Adrenal gland (tissue), 12 donors: ENCODE results near the gene INSYN2A. TPM values are rescaled to one million over a fixed set of nuclear protein-coding genes. Genes with fewer than 3 reads are reported as not detected.

Experiments used
- DNase-seq, 7 donors: peaks; one replicate each; pipeline ENCODE4 v3.0.0-alpha.2; 2019 to 2020
- H3K27ac ChIP-seq, 5 donors: fragments of 200-600 bp; sonication (generic) in 4 of 5; 1 replicate in 3 of 5; 2 replicates in 2 of 5; pipeline versions ENCODE4 v1.5.1 to v1.8.0; 2016 to 2020; ENCODE audit warnings: mild to moderate bottlenecking in 1 of 5
- H3K27me3 ChIP-seq: fragments of 200-600 bp; 2 replicates; pipeline ENCODE4 v1.8.0; 2021
- H3K36me3 ChIP-seq, 2 donors: fragments of 200-600 bp; replicated peaks in 1 of 2; 1 replicate in 1 of 2; 2 replicates in 1 of 2; pipeline versions ENCODE4 v1.5.1 to v1.8.0; 2018 to 2022
- H3K4me1 ChIP-seq, 2 donors: fragments of 200-600 bp; replicated peaks in 1 of 2; 1 replicate in 1 of 2; 2 replicates in 1 of 2; pipeline versions ENCODE4 v1.5.1 to v1.8.0; 2018 to 2021
- H3K4me3 ChIP-seq, 4 donors: fragments of 200-600 bp; sonication (generic) in 3 of 4; one replicate each; pipeline ENCODE4 v1.5.1; 2016 to 2018
- H3K9me3 ChIP-seq, 3 donors: fragments of 200-600 bp; sonication (generic) in 1 of 3; replicated peaks in 1 of 3; 1 replicate in 2 of 3; 2 replicates in 1 of 3; pipeline versions ENCODE4 v1.5.1 to v1.8.0; 2016 to 2021
- CTCF ChIP-seq, 6 experiments: fragments of 450-650 bp in 4 of 6; fragments of 200-600 bp in 2 of 6; sonication (generic) in 1 of 6; IDR thresholded peaks; 1 replicate in 5 of 6; 2 replicates in 1 of 6; pipeline versions ENCODE4 v1.5.1 to v1.8.0; 2016 to 2021; ENCODE audit warnings: antibody characterized with exemption in 6 of 6, mild to moderate bottlenecking in 2 of 6, moderate library complexity in 1 of 6
- POLR2A ChIP-seq, 2 donors: fragments of 450-650 bp; IDR thresholded peaks; one replicate each; pipeline ENCODE4 v1.6.1; 2017; ENCODE audit warnings: antibody characterized with exemption in 2 of 2, mild to moderate bottlenecking in 2 of 2, moderate library complexity in 1 of 2
- WGBS, 4 donors: extraction: QIAGEN DNeasy Blood & Tissue Kit in 2 of 4; methylation state at CpG; one replicate each; pipeline versions ENCODE4 v1.1.5 to v1.1.7; 2013 to 2017; 5-methylcytosine and 5-hydroxymethylcytosine counted together
- intact Hi-C, 2 donors: fragments of 100-400 bp; cut with DNase I; formaldehyde crosslinking; loops; one replicate each; pipeline versions ENCODE4 v1.14.1 to v1.15.0; 2022 to 2023
- polyA plus RNA-seq, 3 donors: library from polyadenylated mRNA; stranded (reverse); fragments of 200-250 nt in 2 of 3; fragments of 350-450 nt in 1 of 3; fragmentation: Illumina TruSeq in 1 of 3; extraction: RNeasy Lipid Tissue Mini Kit (QIAGEN cat#74804) in 1 of 3; gene quantifications; one replicate each; pipeline ENCODE4 v1.2.3, GENCODE V29; 2013 to 2014
- total RNA-seq, 9 donors: library from RNA; depleted of rRNA in 4 of 9; stranded (reverse); fragments of >200 nt in 4 of 9; fragments of 120-200 nt in 1 of 9; fragmentation: NEBNext Ultra II Directional in 1 of 9; extraction: Animal tissue kit (Norgen Biotek cat#: 25700) in 1 of 9; gene quantifications; one replicate each; pipeline versions ENCODE4 v1.1.0 to v1.2.4, GENCODE V29; 2013 to 2023
- donor health status: healthy with polysubstance abuse.
- donor health status: Bipolar disorder and iron deficiency.
- donor health status: DM: yes; HTN: yes; CAD: no.
- donor health status: DM: no; HTN: no; CAD: no.
- donor health status: DM: no; HTN: no; CAD: no.
- donor health status: DM: yes; HTN: yes; CAD: no.

The INSYN2A gene
- total and polyA plus RNA-seq, 12 donors: 0.07 to 0.08 TPM; not detected in 10

DNA sequence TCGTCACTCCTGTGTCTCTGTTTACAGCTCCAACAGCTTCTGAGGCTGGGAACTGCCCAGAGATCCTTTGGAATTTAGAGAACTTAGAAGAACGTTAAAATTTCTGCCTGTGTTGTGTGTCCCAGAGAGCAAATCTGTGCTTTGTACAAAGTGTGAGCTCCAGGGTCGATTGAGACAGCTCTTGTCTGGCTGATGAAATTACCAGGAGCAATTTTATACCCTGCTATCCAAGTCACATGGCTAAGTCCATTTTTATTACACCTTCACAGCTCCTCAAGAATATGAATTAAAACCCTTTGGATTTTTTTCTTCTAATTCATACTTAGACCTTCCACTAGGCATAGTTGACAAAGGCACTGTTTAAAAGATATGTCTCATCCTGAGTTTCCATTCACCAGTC is 46.5 kb upstream of the INSYN2A start:
- Histone ChIP-seq H3K36me3 (no peaks in the 10 kb centered on the region), H3K4me3 (no peak overlapping the region), H3K27ac (no peak overlapping the region), H3K4me1 (no peaks in the 10 kb centered on the region), H3K9me3 (no peaks in the 10 kb centered on the region), H3K27me3 (no peaks in the 10 kb centered on the region)
- 73 to 95% (median 79%) methylated on average over 3 of the region's 3 CpGs for WGBS, 4 donors
- intact Hi-C loops: no loop called here
- DNase-seq: no peak
- TF ChIP-seq POLR2A (IDR thresholded peaks at IDR 0.05) (no peak), CTCF (IDR thresholded peaks at IDR 0.05) (no peak)

- WGBS, 4 donors: 81 to 87% (median 87%) methylated on average over 3 of the region's 3 CpGs
Observed at GRCh38 chr10:127236266-127236665, 39.9 kb upstream of the INSYN2A start.

GRCh38 chr10:127234306-127234800 is 38.0 kb upstream of the INSYN2A start:
- no peak for TF ChIP-seq CTCF (IDR thresholded peaks at IDR 0.05)
- no peak for TF ChIP-seq POLR2A (IDR thresholded peaks at IDR 0.05)
- intact Hi-C loops: no loop called here
- Histone ChIP-seq H3K27ac (no peak overlapping the region), H3K4me3 (no peak overlapping the region), H3K27me3 (no peaks in the 10 kb centered on the region), H3K9me3 (no peaks in the 10 kb centered on the region), H3K4me1 (no peaks in the 10 kb centered on the region), H3K36me3 (no peaks in the 10 kb centered on the region)
- DNase-seq: no peak
- WGBS, 4 donors: 87 to 89% (median 87%) methylated on average over 1 of the region's 1 CpG

More at GRCh38 chr10:127236266-127236665, 39.9 kb upstream of the INSYN2A start:
- H3K36me3 ChIP-seq: no peaks in the 10 kb centered on the region
- H3K9me3 ChIP-seq: no peaks in the 10 kb centered on the region
- no peak for TF ChIP-seq POLR2A (IDR thresholded peaks at IDR 0.05)
- no peak for TF ChIP-seq CTCF (IDR thresholded peaks at IDR 0.05)
- H3K27me3 ChIP-seq: no peaks in the 10 kb centered on the region
- intact Hi-C loops: no loop called here
- no peak for DNase-seq
- no peak overlapping the region for H3K27ac ChIP-seq
- H3K4me3 ChIP-seq: no peak overlapping the region
- H3K4me1 ChIP-seq: no peaks in the 10 kb centered on the region

GRCh38 chr10:127228195-127228787 is 31.9 kb upstream of the INSYN2A start:
- Histone ChIP-seq H3K27me3 (no peaks in the 10 kb centered on the region), H3K9me3 (no peaks in the 10 kb centered on the region), H3K27ac (no peak overlapping the region), H3K4me3 (no peak overlapping the region), H3K4me1 (no peaks in the 10 kb centered on the region), H3K36me3 (no peaks in the 10 kb centered on the region)
- intact Hi-C loops: no loop called here
- no peak for DNase-seq
- WGBS, 4 donors: 70 to 82% (median 79%) methylated on average over 12 of the region's 12 CpGs
- TF ChIP-seq POLR2A (IDR thresholded peaks at IDR 0.05) (no peak), CTCF (IDR thresholded peaks at IDR 0.05) (no peak)
